ENCODE measurements around the gene ATPAF2.

DNA sequence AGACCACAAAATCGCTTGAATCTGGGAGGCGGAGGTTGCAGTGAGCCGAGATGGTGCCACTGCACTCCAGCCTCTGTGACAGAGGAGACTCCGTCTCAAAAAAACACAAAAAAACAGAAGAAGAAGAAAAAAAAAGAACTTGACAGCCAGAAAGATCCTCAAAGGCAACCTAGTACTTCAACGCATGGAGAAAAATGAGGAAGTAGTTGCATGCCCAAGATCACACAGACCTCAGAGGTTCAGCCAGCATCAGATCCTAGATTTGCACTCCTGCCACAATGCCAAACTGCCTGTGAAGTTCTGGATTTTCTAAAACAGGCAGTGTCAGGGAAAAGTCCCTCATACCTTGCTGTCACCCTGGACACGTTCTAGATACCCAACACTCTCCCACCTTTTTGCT is 1.5 kb downstream of the ATPAF2 start:
- no peak for TF ChIP-seq EP300 (IDR thresholded peaks at IDR 0.05)
- TF ChIP-seq, protein P1, sequence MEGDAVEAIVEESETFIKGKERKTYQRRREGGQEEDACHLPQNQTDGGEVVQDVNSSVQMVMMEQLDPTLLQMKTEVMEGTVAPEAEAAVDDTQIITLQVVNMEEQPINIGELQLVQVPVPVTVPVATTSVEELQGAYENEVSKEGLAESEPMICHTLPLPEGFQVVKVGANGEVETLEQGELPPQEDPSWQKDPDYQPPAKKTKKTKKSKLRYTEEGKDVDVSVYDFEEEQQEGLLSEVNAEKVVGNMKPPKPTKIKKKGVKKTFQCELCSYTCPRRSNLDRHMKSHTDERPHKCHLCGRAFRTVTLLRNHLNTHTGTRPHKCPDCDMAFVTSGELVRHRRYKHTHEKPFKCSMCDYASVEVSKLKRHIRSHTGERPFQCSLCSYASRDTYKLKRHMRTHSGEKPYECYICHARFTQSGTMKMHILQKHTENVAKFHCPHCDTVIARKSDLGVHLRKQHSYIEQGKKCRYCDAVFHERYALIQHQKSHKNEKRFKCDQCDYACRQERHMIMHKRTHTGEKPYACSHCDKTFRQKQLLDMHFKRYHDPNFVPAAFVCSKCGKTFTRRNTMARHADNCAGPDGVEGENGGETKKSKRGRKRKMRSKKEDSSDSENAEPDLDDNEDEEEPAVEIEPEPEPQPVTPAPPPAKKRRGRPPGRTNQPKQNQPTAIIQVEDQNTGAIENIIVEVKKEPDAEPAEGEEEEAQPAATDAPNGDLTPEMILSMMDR (IDR thresholded peaks at IDR 0.05), result no peak
